Omental fat pad (tissue), 4 donors: ENCODE measurements around the gene RASL11A. TPM values are rescaled to one million over a fixed set of nuclear protein-coding genes. Genes with fewer than 3 reads are reported as not detected.

ENCODE experiments used
- ATAC-seq: fragments of 150-250 bp; one replicate; pipeline ENCODE4 v1.9.1; 2016; ENCODE audit warnings: mild to moderate bottlenecking, moderate library complexity; ENCODE audit not compliant: low FRiP score
- DNase-seq: peaks from one replicate; pipeline ENCODE4 v3.0.0-alpha.2; 2019; ENCODE audit warnings: low spot score
- CTCF ChIP-seq, 3 donors: fragments of 450-650 bp; IDR thresholded peaks; one replicate each; pipeline ENCODE4 v1.5.1; 2016 to 2017; ENCODE audit warnings: antibody characterized with exemption in 3 of 3, mild to moderate bottlenecking in 3 of 3, moderate library complexity in 2 of 3
- total RNA-seq, 4 donors: library from RNA; depleted of rRNA; stranded (reverse); fragments of >200 nt; gene quantifications; one replicate each; pipeline ENCODE4 v1.1.0, GENCODE V29; 2016

RASL11A gene
- total RNA-seq, 4 donors from 2014 or later, result 32.6 to 50.9 (median 38.4) TPM

GRCh38 chr13:27279506-27279905 lies 8.9 kb downstream of the RASL11A start:
- DNase-seq (no peak), ATAC-seq (no peak)
- no peak for TF ChIP-seq CTCF (IDR thresholded peaks at IDR 0.05)

GRCh38 chr13:27280009-27280656 lies 9.5 kb downstream of the RASL11A start:
- no peak for DNase-seq
- no peak for TF ChIP-seq CTCF (IDR thresholded peaks at IDR 0.05)
- ATAC-seq, result no peak

GRCh38 chr13:27280841-27281240 lies 10.2 kb downstream of the RASL11A start:
- ATAC-seq (no peak), DNase-seq (no peak)
- no peak for TF ChIP-seq CTCF (IDR thresholded peaks at IDR 0.05)

GRCh38 chr13:27281420-27281819 lies 10.8 kb downstream of the RASL11A start:
- DNase-seq, result no peak
- no peak for ATAC-seq
- TF ChIP-seq CTCF (IDR thresholded peaks at IDR 0.05), result no peak

- no peak for TF ChIP-seq CTCF (IDR thresholded peaks at IDR 0.05)
- ATAC-seq (no peak), DNase-seq (no peak)
These were observed 13.4 kb downstream of the RASL11A start for GRCh38 chr13:27283906-27284493.

GRCh38 chr13:27288392-27288791 lies 17.8 kb downstream of the RASL11A start:
- ATAC-seq (no peak), DNase-seq (no peak)
- no peak for TF ChIP-seq CTCF (IDR thresholded peaks at IDR 0.05)
